CD4-positive, alpha-beta T cell treated with Interleukin-15 for 1 hour (primary cell): Measurements from ENCODE around the gene MYCBPAP.

Experiments used
- DNase-seq: peaks from one replicate; pipeline ENCODE4 v3.0.0-alpha.2; 2020

Gene MYCBPAP

GRCh38 chr17:50517504-50518383 is 9.5 kb downstream of the MYCBPAP start:
- DNase-seq, result no peak

GRCh38 chr17:50518384-50519023 is 10.3 kb downstream of the MYCBPAP start:
- DNase-seq, result no peak

- no peak for DNase-seq
Observed at GRCh38 chr17:50519141-50519834, 11.0 kb downstream of the MYCBPAP start.

GRCh38 chr17:50520483-50520882 is 12.2 kb downstream of the MYCBPAP start:
- DNase-seq, result no peak

- no peak for DNase-seq
Observed at GRCh38 chr17:50521514-50521913, 13.3 kb downstream of the MYCBPAP start.

GRCh38 chr17:50522766-50523165 is 14.5 kb downstream of the MYCBPAP start:
- no peak for DNase-seq

- no peak for DNase-seq
Observed at GRCh38 chr17:50523208-50523607, 15.0 kb downstream of the MYCBPAP start.

- DNase-seq, result no peak
Observed at GRCh38 chr17:50524838-50525237, 16.6 kb downstream of the MYCBPAP start.

GRCh38 chr17:50527155-50527762 is 19.0 kb downstream of the MYCBPAP start:
- no peak for DNase-seq

GRCh38 chr17:50527949-50528474 is 19.8 kb downstream of the MYCBPAP start:
- no peak for DNase-seq

GRCh38 chr17:50529849-50530248 is 21.6 kb downstream of the MYCBPAP start:
- no peak for DNase-seq

- DNase-seq, result no peak
Observed at GRCh38 chr17:50531428-50532025, 23.3 kb downstream of the MYCBPAP start.

- no peak for DNase-seq
Observed at GRCh38 chr17:50532452-50533024, 24.3 kb downstream of the MYCBPAP start, which contains the start of gene EPN3. Gene EPN3, plus strand, starts transcription at chr17:50532735. Its CDS starts 3,822 bp downstream, at chr17:50536557.

- no peak for DNase-seq
Observed at GRCh38 chr17:50533185-50533584, 24.9 kb downstream of the MYCBPAP start.

GRCh38 chr17:50533720-50534148 is 25.5 kb downstream of the MYCBPAP start:
- no peak for DNase-seq

GRCh38 chr17:50534222-50534978 is 26.2 kb downstream of the MYCBPAP start:
- no peak for DNase-seq

GRCh38 chr17:50534979-50535326 is 26.7 kb downstream of the MYCBPAP start:
- no peak for DNase-seq

GRCh38 chr17:50535407-50535806 is 27.2 kb downstream of the MYCBPAP start:
- no peak for DNase-seq

- no peak for DNase-seq
Observed at GRCh38 chr17:50536683-50537646, 28.7 kb downstream of the MYCBPAP start.
